Activated CD4-positive, alpha-beta T cell treated with anti-CD3 and anti-CD28 coated beads, Interleukin-2, amount 50 U/mL, for 24 hours (primary cell): Measurements from ENCODE around the gene ELOF1.
A peak's percentile ranks its signal among the peaks of the same experiment; 100 is the strongest.
"Not testable (repeated sequence)": the region's sequence is repeated elsewhere in the genome, so short reads cannot be mapped to it uniquely, and the experiment has no call there.

Source experiments
- DNase-seq, 2 donors: peaks; one replicate each; pipeline ENCODE4 v3.0.0-alpha.2; 2020; ENCODE audit warnings: low read depth in 1 of 2, low spot score in 1 of 2

Gene ELOF1

DNA sequence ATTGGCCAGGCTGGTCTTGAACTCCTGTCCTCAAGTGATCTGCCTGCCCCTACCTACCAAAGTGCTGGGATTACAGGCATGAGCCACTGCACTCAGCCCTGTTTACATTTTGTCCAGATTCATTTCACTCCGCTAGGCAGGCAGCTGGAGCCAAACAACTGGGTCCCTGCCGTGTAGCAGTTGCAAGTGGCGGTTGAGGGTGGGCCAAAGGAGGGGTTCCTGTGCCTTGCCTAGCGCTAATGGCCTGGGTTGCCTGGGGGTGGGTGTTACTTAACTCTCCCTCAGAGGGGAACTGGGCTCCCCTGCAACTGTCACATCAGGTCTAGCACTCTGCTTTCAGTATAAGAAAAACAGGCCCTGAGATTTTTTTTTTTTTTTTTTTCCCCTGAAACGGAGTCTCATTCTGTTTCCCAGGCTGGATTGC, 11.0 kb upstream of the ELOF1 start:
- DNase-seq: no peak

DNA sequence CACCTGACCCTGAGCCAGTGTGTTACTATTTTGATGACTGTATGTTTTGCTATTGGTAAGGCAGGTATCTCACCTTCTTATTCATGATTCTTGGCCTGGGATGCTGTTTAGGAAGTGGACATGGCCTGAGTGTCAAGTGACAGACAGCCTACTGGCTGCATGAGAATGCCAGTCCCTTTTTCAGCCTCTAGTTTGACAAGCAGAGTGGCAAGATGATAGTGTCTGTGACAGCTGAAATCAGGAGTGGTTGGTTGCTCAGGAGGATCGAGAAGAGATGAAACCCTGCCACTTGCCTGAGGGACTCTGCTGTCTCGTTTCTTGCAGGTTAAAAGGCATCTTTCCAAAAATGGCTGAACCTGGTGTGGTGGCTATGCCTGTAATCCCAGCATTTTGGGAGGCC, 7.1 kb upstream of the ELOF1 start:
- no peak for DNase-seq

DNA sequence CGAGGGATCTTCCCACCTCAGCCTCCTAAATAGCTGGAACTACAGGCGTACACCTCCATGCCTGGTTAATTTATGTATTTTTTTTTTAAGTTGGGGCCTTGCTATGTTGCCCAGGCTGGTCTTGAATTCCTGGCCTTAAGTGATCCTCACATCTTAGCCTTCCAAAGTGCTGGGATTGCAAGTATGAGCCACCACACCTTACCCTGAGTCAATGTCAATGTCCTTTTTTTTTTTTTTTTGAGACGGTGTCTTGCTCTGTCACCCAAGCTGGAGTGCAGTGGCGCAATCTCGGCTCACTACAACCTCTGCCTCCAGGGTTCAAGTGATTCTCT, 6.6 kb upstream of the ELOF1 start:
- DNase-seq: not testable (repeated sequence)

DNA sequence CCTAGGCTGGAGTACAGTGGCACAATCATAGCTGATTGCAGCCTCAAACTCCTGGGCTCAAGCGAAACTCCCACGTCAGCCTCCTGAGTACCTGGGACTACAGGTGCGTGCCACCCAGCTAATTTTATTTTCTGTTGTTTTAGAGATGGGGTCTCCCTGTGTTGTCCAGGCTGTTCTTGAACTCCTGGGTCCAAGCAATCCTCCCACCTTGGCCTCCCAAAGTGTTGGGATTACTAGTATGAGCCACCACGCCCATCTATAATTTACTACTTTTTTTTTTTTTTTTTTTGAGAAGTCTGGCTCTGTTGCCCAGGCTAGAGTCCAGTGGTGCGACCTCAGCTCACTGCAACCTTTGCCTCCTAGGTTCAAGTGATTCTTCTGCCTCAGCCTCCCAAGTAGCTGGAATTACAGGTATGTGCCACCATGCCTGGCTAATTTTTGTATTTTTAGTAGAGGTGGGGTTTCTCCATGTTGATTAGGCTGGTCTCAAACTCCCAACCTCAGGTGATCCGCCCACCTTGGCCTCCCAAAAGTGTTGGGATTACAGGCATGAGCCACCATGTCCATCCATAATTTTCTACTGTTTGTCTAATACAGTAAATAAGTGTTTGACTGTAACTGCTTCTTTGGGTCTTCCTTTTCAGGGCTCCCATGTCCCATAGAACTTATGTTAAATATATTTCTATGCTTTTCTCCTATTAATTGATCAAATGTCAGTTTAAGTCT, 5.2 kb upstream of the ELOF1 start:
- DNase-seq: not testable (repeated sequence)

DNA sequence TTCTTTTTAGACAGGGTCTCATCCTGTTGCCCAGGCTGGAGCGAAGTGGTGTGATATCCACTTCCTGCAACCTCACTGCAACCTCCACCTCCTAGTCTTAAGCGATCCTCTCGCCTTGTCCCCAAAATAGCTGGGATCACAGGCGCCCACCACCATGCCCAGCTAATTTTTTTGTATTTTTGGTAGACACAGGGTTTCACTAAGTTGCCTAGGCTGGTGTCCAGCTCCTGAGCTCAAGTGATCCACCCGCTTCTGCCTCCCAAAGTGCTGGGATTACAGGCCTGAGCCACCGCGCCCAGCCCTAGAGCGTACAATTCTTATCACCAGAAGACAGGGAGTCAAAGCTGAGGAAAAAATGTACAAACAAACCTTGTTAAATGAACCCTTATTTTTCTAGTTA, 4.5 kb upstream of the ELOF1 start:
- DNase-seq: no peak

DNA sequence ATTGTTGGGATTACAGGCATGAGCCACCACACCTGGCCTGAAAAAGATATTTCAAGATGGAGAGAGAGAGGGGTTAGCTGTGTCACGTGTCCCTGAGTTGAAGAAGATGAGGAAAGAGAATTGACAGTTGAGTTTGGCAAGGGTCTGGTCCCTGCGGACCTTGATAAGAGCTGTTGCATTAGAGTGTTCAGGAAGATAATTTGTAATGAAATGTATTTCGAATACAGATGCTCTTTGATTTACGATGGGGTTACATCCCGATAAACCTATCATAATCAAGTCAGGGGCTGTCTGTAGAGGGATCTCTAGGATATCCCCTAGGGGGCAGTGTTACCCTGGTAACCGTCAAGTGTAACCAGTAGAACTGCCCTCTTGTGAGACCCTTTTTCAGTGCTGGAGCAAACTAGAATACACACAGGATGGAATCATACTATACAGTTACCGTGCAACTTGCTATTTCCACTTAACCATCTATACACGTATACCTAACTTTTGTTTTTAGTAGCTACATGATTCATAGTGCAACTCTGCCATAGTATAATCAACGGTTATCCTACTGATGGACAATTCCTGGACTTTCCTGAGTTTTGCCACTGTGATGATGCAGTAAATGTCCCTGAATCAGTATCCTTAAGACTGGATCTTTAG, 1.5 kb upstream of the ELOF1 start:
- peak in 1 of 2 donors; percentile 68 for DNase-seq

DNA sequence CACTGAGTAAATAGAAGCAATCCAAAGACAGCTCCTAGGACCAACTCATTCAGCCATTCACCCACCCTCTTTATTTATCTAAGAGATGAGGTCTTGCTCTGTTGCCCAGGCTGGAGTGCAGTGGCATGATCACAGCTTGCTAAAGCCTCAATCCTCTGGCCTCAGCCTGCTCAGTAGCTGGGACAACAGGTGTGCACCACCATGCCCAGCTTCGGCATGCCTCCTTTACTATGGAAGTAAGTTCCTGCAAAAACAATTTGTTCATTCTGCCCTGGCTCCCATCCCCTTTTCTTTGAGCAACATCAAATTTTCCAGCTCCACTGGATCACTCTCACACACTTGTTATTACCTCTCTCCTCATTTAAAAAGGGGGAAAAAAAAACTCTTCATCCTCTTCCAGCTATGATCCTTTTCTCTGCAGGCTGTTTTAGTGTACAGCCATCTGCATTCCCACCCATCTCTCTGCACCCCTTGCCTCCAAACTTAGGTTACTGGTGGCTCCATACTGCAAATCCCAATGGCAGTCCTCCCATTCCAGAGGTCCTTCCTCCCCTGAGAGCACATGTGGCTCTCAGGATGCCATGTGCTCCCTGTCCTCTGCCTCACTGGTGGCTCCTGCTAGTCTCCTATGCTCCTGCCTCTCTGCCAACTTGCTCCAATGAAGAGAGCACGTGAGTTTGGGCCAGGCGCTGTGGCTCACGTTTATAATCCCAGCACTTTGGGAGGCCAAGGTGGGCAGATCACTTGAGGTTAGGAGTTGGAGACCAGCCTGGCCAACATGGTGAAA, 2.2 kb downstream of the ELOF1 start:
- DNase-seq: no peak

DNA sequence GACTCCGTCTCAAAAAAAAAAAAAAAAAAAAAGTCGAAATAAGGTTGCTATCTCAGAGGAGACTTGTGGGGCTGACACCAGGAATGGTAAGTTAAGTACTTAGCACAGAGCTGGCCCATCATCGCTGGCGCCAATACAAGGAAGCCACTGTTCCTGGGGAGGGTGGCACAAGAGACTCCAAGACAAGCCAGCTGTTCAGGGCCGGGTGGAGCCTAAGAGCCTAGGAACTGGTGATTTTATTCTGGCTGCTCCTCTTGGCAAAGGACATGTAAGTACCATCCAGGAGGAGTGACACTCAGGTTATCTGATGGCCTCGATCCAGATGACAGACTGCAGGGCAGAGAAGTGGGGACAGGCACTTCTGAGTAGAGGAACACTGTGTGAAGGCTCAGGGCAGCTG, 3.8 kb downstream of the ELOF1 start:
- DNase-seq: no peak

DNA sequence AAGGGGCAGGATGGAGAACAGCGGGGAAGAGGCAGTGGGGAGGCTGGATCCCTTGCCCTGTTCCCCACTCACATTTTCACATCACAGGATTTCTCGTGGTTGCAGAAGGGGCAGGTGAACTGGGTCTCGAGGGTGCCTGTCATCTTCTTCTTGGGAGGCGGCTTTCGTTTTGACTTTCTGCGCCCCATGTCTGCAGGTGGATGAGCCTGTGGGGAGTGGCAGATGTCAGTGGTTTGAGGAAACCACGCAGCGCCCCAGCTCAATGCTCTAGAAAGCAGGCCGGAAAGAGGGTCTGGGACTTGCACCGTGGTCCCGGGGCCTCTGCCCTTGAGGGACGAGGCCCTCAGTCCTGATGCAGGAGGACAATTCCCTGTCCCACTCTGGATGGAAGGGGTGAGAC, 4.9 kb downstream of the ELOF1 start:
- DNase-seq: no peak

DNA sequence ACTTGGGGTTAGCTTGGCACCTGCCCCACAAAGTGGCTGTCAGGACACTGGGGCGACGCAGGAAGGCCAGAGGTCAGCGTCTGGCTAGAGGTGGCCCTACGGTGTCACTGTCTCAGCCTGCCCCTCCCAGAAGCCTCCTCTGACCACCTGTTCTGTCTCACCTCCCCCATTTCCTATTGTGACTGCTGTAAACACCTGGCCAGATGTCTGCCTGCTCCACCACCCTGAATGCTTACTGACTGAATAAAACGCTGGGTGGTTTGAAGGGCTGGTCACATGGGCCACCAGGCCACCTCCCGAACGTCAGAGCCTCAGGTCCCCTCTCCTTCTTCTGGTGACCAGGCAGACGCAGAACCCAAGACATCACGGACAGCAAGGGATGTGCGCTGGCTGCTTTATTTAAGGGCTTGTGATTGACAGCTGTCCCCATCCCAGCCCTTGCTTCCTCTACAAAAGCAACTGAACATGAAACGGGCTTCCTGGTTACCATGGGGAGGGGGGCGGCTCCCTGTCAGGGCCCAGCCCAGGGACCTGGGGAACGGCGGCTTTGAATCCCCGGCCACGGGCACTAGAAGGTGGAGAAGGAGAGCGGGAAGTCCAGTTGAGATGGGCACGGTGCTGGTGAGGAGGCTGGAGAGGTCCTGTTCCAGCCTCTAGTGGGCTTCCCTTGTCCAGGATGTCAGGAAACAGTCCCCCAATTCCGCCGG, 6.2 kb downstream of the ELOF1 start:
- no peak for DNase-seq

DNA sequence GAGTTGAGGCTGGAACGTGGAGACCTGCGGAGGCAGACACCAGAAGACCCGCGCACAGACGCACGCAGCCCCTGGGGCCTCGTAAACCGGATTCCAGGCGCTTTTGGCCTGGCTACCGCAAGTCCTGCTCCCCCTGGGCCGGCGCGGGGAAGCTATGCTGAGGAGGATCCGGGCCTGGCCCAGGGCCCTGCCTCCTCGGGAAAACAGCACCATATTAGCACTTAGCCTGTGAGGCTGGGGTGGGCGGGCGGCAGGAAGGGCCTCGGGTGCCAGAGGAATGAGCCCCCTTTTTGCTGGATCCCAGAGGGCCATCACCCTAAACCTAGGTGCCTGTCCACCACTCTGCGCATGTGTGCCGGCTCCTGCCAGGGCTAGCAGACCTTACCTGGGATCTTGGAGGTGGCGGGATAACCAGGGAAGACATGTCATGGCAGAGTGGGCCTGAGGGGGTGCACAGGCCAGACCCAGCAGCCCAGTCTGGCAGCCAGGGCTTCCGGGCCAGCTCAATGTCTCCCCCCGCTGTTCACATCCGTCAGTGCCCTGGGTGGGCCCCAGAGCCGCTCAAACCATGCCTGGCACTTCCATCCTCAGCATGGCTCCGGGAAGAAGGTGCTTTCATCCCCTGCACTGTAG, 7.3 kb downstream of the ELOF1 start:
- no peak for DNase-seq

DNA sequence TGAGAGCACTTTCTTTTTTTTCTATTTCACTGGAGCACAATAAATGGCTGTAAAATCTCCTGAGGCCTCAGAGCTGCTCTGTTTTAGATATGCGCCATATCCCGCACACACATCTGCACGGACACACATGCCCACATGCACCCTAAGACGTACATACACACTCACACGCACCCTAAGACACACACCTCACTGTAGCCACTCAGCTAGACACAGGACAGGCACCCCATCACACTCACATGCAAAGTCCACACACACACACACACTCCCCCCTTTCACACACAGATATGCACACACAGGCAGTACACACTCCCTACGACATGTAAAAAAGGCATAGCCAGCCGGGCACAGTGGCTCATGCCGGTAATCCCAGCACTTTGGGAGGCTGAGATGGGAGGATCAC, 8.8 kb downstream of the ELOF1 start:
- no peak for DNase-seq

DNA sequence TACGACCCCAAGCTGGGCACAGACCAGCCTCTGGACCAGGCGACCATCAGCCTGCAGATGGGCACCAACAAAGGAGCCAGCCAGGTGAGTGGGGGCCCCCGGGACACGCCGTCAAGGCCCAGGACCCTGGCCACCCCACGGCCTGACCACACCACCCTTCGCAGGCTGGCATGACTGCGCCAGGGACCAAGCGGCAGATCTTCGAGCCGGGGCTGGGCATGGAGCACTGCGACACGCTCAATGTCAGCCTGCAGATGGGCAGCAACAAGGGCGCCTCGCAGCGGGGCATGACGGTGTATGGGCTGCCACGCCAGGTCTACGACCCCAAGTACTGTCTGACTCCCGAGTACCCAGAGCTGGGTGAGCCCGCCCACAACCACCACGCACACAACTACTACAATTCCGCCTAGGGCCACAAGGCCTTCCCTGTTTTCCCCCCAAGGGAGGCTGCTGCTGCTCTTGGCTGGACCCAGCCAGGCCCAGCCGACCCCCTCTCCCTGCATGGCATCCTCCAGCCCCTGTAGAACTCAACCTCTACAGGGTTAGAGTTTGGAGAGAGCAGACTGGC, 9.6 kb downstream of the ELOF1 start:
- no peak for DNase-seq

DNA sequence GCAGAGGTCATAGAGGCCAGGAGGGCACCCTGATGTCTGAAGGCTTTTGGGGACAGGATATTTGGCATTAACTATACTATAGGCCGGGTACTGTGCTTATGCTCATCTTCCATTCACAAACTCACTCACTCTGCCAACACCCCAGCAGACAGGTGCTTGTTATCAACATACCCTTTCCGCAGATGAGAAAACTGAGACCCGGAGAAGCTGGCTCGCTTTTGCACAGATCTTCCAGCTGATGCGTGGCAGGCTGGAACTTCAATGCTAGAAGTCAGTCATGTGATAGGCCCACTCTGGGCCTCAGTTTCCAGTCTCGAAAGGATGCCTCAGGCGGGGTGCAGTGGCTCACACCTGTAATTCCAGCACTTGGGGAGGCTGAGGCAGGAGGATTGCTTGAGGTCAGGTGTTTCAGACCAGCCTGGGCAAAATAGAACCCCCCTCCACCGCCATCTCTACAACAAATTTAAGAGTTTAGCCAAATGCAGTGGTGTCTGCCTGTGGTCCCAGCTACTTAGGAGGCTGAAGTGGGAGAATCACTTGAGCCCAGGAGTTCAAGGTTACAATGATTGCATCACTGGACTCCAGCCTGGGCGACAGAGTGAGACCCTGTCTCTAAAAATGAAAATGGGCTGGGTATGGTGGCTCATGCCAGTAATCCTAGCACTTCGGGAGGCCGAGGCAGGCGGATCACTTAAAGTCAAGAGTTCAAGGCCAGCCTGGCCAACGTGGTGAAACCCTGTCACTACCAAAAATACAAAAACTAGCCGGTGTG, 10.9 kb downstream of the ELOF1 start:
- DNase-seq: no peak

DNA sequence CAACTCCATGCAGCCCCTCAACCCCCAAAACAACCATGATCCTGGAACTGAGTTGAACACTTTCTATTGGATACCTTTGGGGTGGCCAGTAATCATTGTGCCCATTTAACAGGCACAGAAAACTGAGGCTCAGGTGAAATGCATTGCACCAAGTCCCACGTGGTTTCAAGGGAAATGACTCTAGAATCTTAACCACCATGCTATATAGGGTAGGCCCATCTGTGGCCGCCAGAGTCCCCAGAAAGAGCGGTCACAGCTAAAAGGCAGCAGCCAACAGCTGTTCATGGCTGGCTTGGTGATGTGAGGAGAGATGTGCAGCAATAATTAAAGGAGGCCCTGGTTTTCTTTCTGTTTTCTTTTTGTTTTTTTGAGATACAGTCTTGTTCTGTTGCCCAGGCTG, 17.8 kb downstream of the ELOF1 start:
- no peak for DNase-seq

DNA sequence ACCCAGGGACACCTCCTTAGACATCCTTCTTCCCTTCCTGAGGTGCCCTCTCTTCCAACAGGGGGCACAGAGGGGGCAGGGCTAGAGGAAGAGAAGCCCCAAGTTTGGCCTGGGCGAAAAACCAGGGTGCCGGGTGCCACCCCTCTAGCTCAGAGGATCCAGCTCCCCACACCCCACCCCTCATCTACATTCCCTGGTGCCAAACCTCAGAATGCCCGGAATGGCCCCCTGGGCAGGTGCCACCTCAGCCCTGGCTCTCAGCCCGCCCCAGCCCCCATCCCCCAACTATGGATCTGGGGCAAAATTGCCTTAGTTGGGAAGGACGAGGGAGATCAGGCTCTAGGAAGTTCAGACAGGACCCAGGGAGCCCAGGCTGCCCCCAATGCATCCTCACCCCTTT, 18.4 kb downstream of the ELOF1 start:
- DNase-seq: no peak

DNA sequence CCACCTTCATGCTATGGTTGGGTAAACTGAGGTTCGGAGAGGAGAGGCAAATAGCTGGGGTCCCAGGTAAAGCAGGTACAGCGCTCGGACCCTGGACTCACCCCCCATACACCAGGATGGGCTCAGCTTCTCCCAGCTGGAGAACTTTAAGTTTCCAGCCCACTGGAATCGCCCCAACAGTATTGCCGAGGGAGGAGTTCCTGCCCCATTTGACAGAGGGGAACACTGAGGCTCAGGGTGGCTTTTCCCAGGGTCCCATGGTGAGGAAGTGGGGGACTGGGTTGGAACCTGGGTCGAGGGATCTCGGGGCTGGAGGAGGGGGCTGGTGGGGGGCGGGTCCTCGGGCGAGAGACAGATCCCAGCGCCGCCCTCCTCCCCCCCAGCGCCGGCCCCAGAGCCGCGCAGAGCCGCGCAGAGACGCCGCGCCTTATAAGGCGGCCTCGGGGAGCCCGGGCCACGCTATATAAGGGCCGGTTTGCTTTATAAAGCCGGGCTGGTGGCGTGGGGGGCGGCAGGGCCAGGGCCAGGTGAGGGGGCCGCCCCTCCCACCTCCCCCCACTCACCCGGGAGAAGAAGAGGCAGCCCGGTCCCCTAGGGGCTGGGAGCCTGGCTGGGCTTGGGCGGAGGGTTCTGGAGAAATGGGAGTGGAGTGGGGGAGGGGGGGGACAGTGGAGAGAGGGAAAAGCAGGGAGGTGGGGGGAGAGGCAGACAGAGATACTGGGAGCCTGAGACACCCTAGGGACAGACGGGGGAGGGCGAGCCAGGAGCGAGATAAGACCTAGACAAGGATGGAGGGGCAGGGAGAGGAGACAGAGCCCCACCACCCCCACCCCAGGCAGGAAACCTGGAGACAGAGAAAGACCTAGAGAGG, 19.3 kb downstream of the ELOF1 start:
- DNase-seq: no peak

DNA sequence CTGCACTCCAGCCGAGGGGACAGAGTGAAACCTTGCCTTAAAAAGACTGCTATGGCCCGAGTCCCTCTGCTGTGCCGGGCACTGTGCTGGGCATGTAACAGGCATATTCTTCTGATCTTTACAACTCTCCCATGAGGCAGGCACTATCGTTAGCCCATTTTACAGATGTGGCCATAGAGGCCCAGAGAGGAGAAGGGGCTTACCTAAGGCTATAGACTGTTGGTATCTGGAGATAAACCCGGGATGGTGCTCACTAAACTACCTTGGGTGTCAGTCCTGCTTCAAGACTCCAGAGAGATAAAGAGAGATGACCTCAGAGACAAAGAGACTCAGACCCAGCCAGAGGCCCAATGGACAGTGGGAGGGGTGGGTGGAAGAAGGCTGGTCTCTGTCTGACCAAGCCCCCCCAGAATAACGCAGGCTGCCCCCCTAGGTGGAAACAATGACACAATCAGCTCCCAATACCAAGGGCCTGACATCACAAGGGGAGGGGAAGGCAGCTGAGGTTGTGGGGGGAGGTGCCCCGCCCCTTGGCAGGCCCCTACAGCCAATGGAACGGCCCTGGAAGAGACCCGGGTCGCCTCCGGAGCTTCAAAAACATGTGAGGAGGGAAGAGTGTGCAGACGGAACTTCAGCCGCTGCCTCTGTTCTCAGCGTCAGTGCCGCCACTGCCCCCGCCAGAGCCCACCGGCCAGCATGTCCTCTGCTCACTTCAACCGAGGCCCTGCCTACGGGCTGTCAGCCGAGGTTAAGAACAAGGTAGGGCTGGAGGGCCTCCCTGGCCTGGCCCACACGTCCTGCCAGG, 20.6 kb downstream of the ELOF1 start, which contains the start of gene CNN1:
CNN1 (plus strand) TSS at position 620 of the 805 bp plus-strand sequence; CDS start at position 697, 77 bp downstream.
- DNase-seq: no peak
